OCI-LY7 (cell line): ENCODE measurements around the gene PRLHR. TPM values are rescaled to one million over a fixed set of nuclear protein-coding genes. Genes with fewer than 3 reads are reported as not detected.

Experiments
- BruUV-seq: library from RNA; stranded (reverse); fragments of 400-500 nt; replicated peaks from 2 replicates; lab custom pipeline; 2021; lab: Mats Ljungman, UMichigan
- CTCF ChIA-PET: fragments of 300-600 bp; sonication (Branson Sonifier 250); formaldehyde crosslinking; loops from one replicate; lab custom pipeline; 2022; ENCODE audit warnings: antibody characterized with exemption; ENCODE audit not compliant: unreplicated experiment; lab: Charles Lee
- POLR2A ChIA-PET: fragments of 300-600 bp; sonication (Branson Sonifier 250); formaldehyde crosslinking; loops from one replicate; lab custom pipeline; 2022; ENCODE audit warnings: antibody characterized with exemption; lab: Charles Lee
- DNase-seq: peaks from one replicate; pipeline ENCODE4 v3.0.0-alpha.2; 2015; ENCODE audit warnings: low spot score
- H2AFZ ChIP-seq: fragments of 200-600 bp; sonication (generic), shearing (Covaris generic); 2 replicates; pipeline ENCODE4 v1.6.1; 2014; ENCODE audit warnings: mild to moderate bottlenecking, antibody characterized with exemption, low read length, moderate library complexity
- H3K27ac ChIP-seq: fragments of 200-600 bp; sonication (generic); 2 replicates; pipeline ENCODE4 v1.5.1; 2014; ENCODE audit warnings: mixed run types, low read depth, mild to moderate bottlenecking, moderate library complexity, low read length, inconsistent platforms; ENCODE audit not compliant: poor library complexity, severe bottlenecking
- H3K36me3 ChIP-seq: fragments of 200-600 bp; sonication (generic); 2 replicates; pipeline ENCODE4 v1.6.1; 2014; ENCODE audit warnings: mild to moderate bottlenecking, antibody characterized with exemption, low read length, moderate library complexity, mixed read lengths; ENCODE audit not compliant: insufficient read depth
- H3K4me1 ChIP-seq: fragments of 200-600 bp; sonication (generic); 2 replicates; pipeline ENCODE4 v1.5.1; 2014; ENCODE audit warnings: mild to moderate bottlenecking, low read length; ENCODE audit not compliant: insufficient read depth, poor library complexity, severe bottlenecking
- H3K4me2 ChIP-seq: fragments of 200-600 bp; sonication (generic); 2 replicates; pipeline ENCODE4 v1.6.1; 2014; ENCODE audit warnings: mild to moderate bottlenecking, low read length
- H3K4me3 ChIP-seq: fragments of 200-600 bp; sonication (generic); 2 replicates; pipeline ENCODE4 v1.5.1; 2014; ENCODE audit warnings: mild to moderate bottlenecking, low read depth, low read length; ENCODE audit not compliant: poor library complexity, severe bottlenecking
- H3K79me2 ChIP-seq: fragments of 200-600 bp; sonication (generic); 2 replicates; pipeline ENCODE4 v1.6.1; 2016; ENCODE audit warnings: low read depth, mild to moderate bottlenecking, low read length, moderate library complexity, mixed read lengths; ENCODE audit not compliant: insufficient read depth
- H3K9me2 ChIP-seq: fragments of 200-600 bp; sonication (generic); 2 replicates; pipeline ENCODE4 v1.6.1; 2016; ENCODE audit warnings: mild to moderate bottlenecking, low read length, mixed read lengths; ENCODE audit not compliant: insufficient read depth
- H3K9me3 ChIP-seq: fragments of 200-600 bp; sonication (generic); 2 replicates; pipeline ENCODE4 v1.6.1; 2014; ENCODE audit warnings: mild to moderate bottlenecking, mixed run types, low read length, mixed read lengths
- H4K20me1 ChIP-seq: fragments of 200-600 bp; sonication (generic); 2 replicates; pipeline ENCODE4 v1.6.1; 2014; ENCODE audit warnings: mild to moderate bottlenecking, antibody characterized with exemption, low read length, moderate library complexity, mixed read lengths; ENCODE audit not compliant: insufficient read depth
- CTCF ChIP-seq: fragments of 200-600 bp; sonication (generic); conservative IDR thresholded peaks from 2 replicates; pipeline ENCODE4 v1.5.1; 2014; ENCODE audit warnings: mild to moderate bottlenecking, antibody characterized with exemption, low read length, moderate library complexity, mixed read lengths
- EZH2phosphoT487 ChIP-seq: fragments of 200-600 bp; sonication (generic); IDR thresholded peaks from 2 replicates; pipeline ENCODE4 v1.6.1; 2018; ENCODE audit warnings: low read depth, borderline replicate concordance, mild to moderate bottlenecking, mixed run types, antibody characterized with exemption, low read length, moderate library complexity, mixed read lengths
- intact Hi-C: fragments of 100-400 bp; cut with micrococcal nuclease; formaldehyde crosslinking; loops from one replicate; pipeline ENCODE4 v1.10.0; 2022; ENCODE audit not compliant: unreplicated experiment
- total RNA-seq, 2 experiments: library from RNA; depleted of rRNA in 1 of 2; stranded (reverse); fragments of >200 nt in 1 of 2; shearing (Covaris generic) in 1 of 2; gene quantifications; 2 replicates each; pipeline ENCODE4 v1.2.3, GENCODE V29; 2014 to 2022

PRLHR gene
- total RNA-seq, 2 experiments from 2014 or later = not detected

GRCh38 chr10:118563373-118563890 is 32.0 kb downstream of the PRLHR start:
- POLR2A ChIA-PET = interaction anchor here (0.5 kb wide), 1 partner anchor 1001 kb away, joined by 4 read pairs; no protein-coding TSS in a partner anchor
- TF ChIP-seq EZH2phosphoT487 (no peak), CTCF (no peak)
- Histone ChIP-seq H3K27ac (no peak overlapping the region), H3K4me3 (no peak overlapping the region), H4K20me1 (no peaks in the 10 kb centered on the region), H3K79me2 (no peaks in the 10 kb centered on the region), H3K36me3 (no peaks in the 10 kb centered on the region), H3K9me3 (no peaks in the 10 kb centered on the region), H3K9me2 (no peaks in the 10 kb centered on the region), H3K4me1 (no peaks in the 10 kb centered on the region), H2AFZ (no peak overlapping the region), H3K4me2 (no peak overlapping the region)
- CTCF ChIA-PET = interaction anchor here (0.6 kb wide), 1 partner anchor 166 kb away, joined by 3 read pairs; no protein-coding TSS in a partner anchor
- no TSS peak for BruUV-seq
- DNase-seq = no peak
- intact Hi-C loops = loop anchor here (10.0 kb wide), 1 partner anchor 241 kb away; no protein-coding TSS in a partner anchor

- no TSS peak for BruUV-seq
- ChIA-PET POLR2A (interaction anchor here (0.5 kb wide), 1 partner anchor 1001 kb away, joined by 4 read pairs; no protein-coding TSS in a partner anchor), CTCF (interaction anchor here (0.6 kb wide), 1 partner anchor 167 kb away, joined by 3 read pairs; no protein-coding TSS in a partner anchor)
- H3K36me3 ChIP-seq = no peaks in the 10 kb centered on the region
- TF ChIP-seq EZH2phosphoT487 (no peak), CTCF (no peak)
- H3K4me1 ChIP-seq = no peaks in the 10 kb centered on the region
- no peaks in the 10 kb centered on the region for H4K20me1 ChIP-seq
- no peaks in the 10 kb centered on the region for H3K9me3 ChIP-seq
- H3K27ac ChIP-seq = no peak overlapping the region
- no peaks in the 10 kb centered on the region for H3K9me2 ChIP-seq
- H3K4me2 ChIP-seq = no peak overlapping the region
- intact Hi-C loops = loop anchor here (10.0 kb wide), 1 partner anchor 242 kb away; no protein-coding TSS in a partner anchor
- DNase-seq = no peak
- no peak overlapping the region for H2AFZ ChIP-seq
- no peaks in the 10 kb centered on the region for H3K79me2 ChIP-seq
- H3K4me3 ChIP-seq = no peak overlapping the region
Observed at GRCh38 chr10:118562851-118563250, 32.6 kb downstream of the PRLHR start.

- H3K9me2 ChIP-seq = no peaks in the 10 kb centered on the region
- H3K27ac ChIP-seq = no peak overlapping the region
- H2AFZ ChIP-seq = no peak overlapping the region
- DNase-seq = no peak
- H3K79me2 ChIP-seq = no peaks in the 10 kb centered on the region
- CTCF ChIA-PET = no interaction called here
- intact Hi-C loops = no loop called here
- POLR2A ChIA-PET = no interaction called here
- H3K4me2 ChIP-seq = no peak overlapping the region
- no TSS peak for BruUV-seq
- no peak overlapping the region for H3K4me3 ChIP-seq
- H3K4me1 ChIP-seq = no peaks in the 10 kb centered on the region
- H3K9me3 ChIP-seq = no peaks in the 10 kb centered on the region
- no peaks in the 10 kb centered on the region for H4K20me1 ChIP-seq
- H3K36me3 ChIP-seq = no peaks in the 10 kb centered on the region
- no peak for TF ChIP-seq CTCF
- no peak for TF ChIP-seq EZH2phosphoT487
Observed at GRCh38 chr10:118557946-118558345, 37.5 kb downstream of the PRLHR start.
